Colonic mucosa (tissue), 4 donors: ENCODE measurements around the gene OPA3. TPM values are rescaled to one million over a fixed set of nuclear protein-coding genes. Genes with fewer than 3 reads are reported as not detected.
A peak's percentile ranks its signal among the peaks of the same experiment; 100 is the strongest.

ENCODE experiments used
- DNase-seq: peaks from one replicate; pipeline ENCODE4 v3.0.0-alpha.2; 2020
- H3K27ac ChIP-seq: fragments of 200-600 bp; one replicate; pipeline ENCODE4 v1.8.0; 2021
- H3K27me3 ChIP-seq: fragments of 200-600 bp; one replicate; pipeline ENCODE4 v1.8.0; 2021
- H3K36me3 ChIP-seq: fragments of 200-600 bp; one replicate; pipeline ENCODE4 v1.8.0; 2021
- H3K4me1 ChIP-seq: fragments of 200-600 bp; one replicate; pipeline ENCODE4 v1.8.0; 2021; ENCODE audit warnings: mild to moderate bottlenecking
- H3K4me3 ChIP-seq: fragments of 200-600 bp; one replicate; pipeline ENCODE4 v1.8.0; 2021
- H3K9ac ChIP-seq, 2 donors: one replicate each; pipeline ENCODE4 v1.7.0; 2013; ENCODE audit warnings: control low read depth in 2 of 2, low read depth in 2 of 2, low read length in 2 of 2
- H3K9me3 ChIP-seq: fragments of 200-600 bp; one replicate; pipeline ENCODE4 v1.8.0; 2021
- CTCF ChIP-seq: fragments of 200-600 bp; IDR thresholded peaks from one replicate; pipeline ENCODE4 v1.8.0; 2022; ENCODE audit warnings: antibody characterized with exemption, mild to moderate bottlenecking
- intact Hi-C: fragments of 100-400 bp; cut with DNase I; formaldehyde crosslinking; loops from one replicate; pipeline ENCODE4 v1.14.1; 2022
- total RNA-seq, 2 donors: library from RNA; stranded (reverse); fragmentation: NEBNext Ultra II Directional in 1 of 2; extraction: Animal tissue kit (Norgen Biotek cat#: 25700) in 1 of 2; gene quantifications; one replicate each; pipeline ENCODE4 v1.2.1, GENCODE V29; 2021
- donor health status: healthy.
- donor health status: DM: no; HTN: no; CAD: no.
- donor health status: DM: no; HTN: no; CAD: no.

OPA3 gene
- total RNA-seq, 2 donors from 2014 or later, result 12.4 to 14.8 TPM

GRCh38 chr19:45492627-45493470 lies 91.8 kb downstream of the OPA3 start:
- intact Hi-C loops, result no loop called here

GRCh38 chr19:45492137-45492626 lies 92.4 kb downstream of the OPA3 start:
- no peak overlapping the region for H3K27ac ChIP-seq
- H3K9me3 ChIP-seq, result no peaks in the 10 kb centered on the region
- DNase-seq, result no peak
- no peak for TF ChIP-seq CTCF
- peaks cover 7% of the 10 kb centered on the region for H3K27me3 ChIP-seq
- H3K9ac ChIP-seq, result peak overlapping the region in 1 of 2 donors; percentile 64
- no peak overlapping the region for H3K4me3 ChIP-seq
- peaks cover 3% of the 10 kb centered on the region for H3K4me1 ChIP-seq
- intact Hi-C loops, result no loop called here
- no peaks in the 10 kb centered on the region for H3K36me3 ChIP-seq

More at GRCh38 chr19:45492627-45493470, 91.8 kb downstream of the OPA3 start:
- Histone ChIP-seq H3K4me1 (peaks cover 3% of the 10 kb centered on the region), H3K9me3 (no peaks in the 10 kb centered on the region), H3K9ac (peak overlapping the region; percentile 59 to 64), H3K4me3 (peak overlapping the region; percentile 44), H3K27ac (peak overlapping the region; percentile 13), H3K36me3 (no peaks in the 10 kb centered on the region), H3K27me3 (peaks cover 9% of the 10 kb centered on the region)
- peak; percentile 65 for DNase-seq
- no peak for TF ChIP-seq CTCF

- H3K27ac ChIP-seq, result no peak overlapping the region
- H3K4me1 ChIP-seq, result peaks cover 3% of the 10 kb centered on the region
- no peak overlapping the region for H3K9ac ChIP-seq
- H3K36me3 ChIP-seq, result no peaks in the 10 kb centered on the region
- no peak overlapping the region for H3K4me3 ChIP-seq
- no peaks in the 10 kb centered on the region for H3K9me3 ChIP-seq
- H3K27me3 ChIP-seq, result no peaks in the 10 kb centered on the region
- no peak for DNase-seq
- no peak for TF ChIP-seq CTCF
- intact Hi-C loops, result no loop called here
Observed at GRCh38 chr19:45489216-45489855, 95.3 kb downstream of the OPA3 start.

GRCh38 chr19:45488708-45489107 lies 95.9 kb downstream of the OPA3 start:
- Histone ChIP-seq H3K4me3 (no peak overlapping the region), H3K4me1 (peaks cover 3% of the 10 kb centered on the region), H3K27me3 (no peaks in the 10 kb centered on the region), H3K27ac (no peak overlapping the region), H3K9ac (no peak overlapping the region), H3K36me3 (no peaks in the 10 kb centered on the region), H3K9me3 (no peaks in the 10 kb centered on the region)
- TF ChIP-seq CTCF, result no peak
- intact Hi-C loops, result no loop called here
- no peak for DNase-seq

- Histone ChIP-seq H3K27ac (peak overlapping the region; percentile 39), H3K9ac (peak overlapping the region; percentile 40 to 57)
Observed at GRCh38 chr19:45485305-45486077, 99.1 kb downstream of the OPA3 start.

More at GRCh38 chr19:45485305-45486077, 99.1 kb downstream of the OPA3 start:
- Histone ChIP-seq H3K36me3 (no peaks in the 10 kb centered on the region), H3K9me3 (no peaks in the 10 kb centered on the region), H3K4me1 (no peaks in the 10 kb centered on the region), H3K27me3 (no peaks in the 10 kb centered on the region), H3K4me3 (peak overlapping the region; percentile 74)
- TF ChIP-seq CTCF, result peak; percentile 69
- peak; percentile 99 for DNase-seq
- intact Hi-C loops, result no loop called here
